SKM-1 (cell line): ENCODE data around the gene SCAND1.
A peak's percentile ranks its signal among the peaks of the same experiment; 100 is the strongest.
"Not testable (repeated sequence)": the region's sequence is repeated elsewhere in the genome, so short reads cannot be mapped to it uniquely, and the experiment has no call there.

Experiments used
- DNase-seq: peaks from one replicate; lab custom pipeline; 2025; ENCODE audit not compliant: unreplicated experiment; lab: John Stamatoyannopoulos, UW

The SCAND1 gene

GRCh38 chr20:35963878-35964277, 9.6 kb upstream of the SCAND1 start:
- no peak for DNase-seq

- DNase-seq: not testable (repeated sequence)
Measured at GRCh38 chr20:35959291-35959690, 5.0 kb upstream of the SCAND1 start.

GRCh38 chr20:35956616-35957015, 2.3 kb upstream of the SCAND1 start:
- DNase-seq: no peak

- DNase-seq: peak; percentile 55
Measured at GRCh38 chr20:35954907-35955251, 577 bp upstream of the SCAND1 start.

- DNase-seq: no peak
Measured at GRCh38 chr20:35953387-35954199, 709 bp downstream of the SCAND1 start.

- peak; percentile 43 for DNase-seq
Measured at GRCh38 chr20:35952480-35953386, 1.6 kb downstream of the SCAND1 start.

GRCh38 chr20:35952080-35952479, 2.2 kb downstream of the SCAND1 start:
- not testable (repeated sequence) for DNase-seq

- no peak for DNase-seq
Measured at GRCh38 chr20:35950093-35950492, 4.2 kb downstream of the SCAND1 start.

GRCh38 chr20:35947907-35948306, 6.4 kb downstream of the SCAND1 start:
- DNase-seq: no peak

GRCh38 chr20:35947489-35947888, 6.8 kb downstream of the SCAND1 start:
- no peak for DNase-seq

- peak; percentile 49 for DNase-seq
Measured at GRCh38 chr20:35942243-35942642, 12.1 kb downstream of the SCAND1 start.

GRCh38 chr20:35941620-35942019, 12.7 kb downstream of the SCAND1 start:
- no peak for DNase-seq

GRCh38 chr20:35939264-35939663, 15.0 kb downstream of the SCAND1 start:
- no peak for DNase-seq

GRCh38 chr20:35934050-35934449, 20.3 kb downstream of the SCAND1 start:
- DNase-seq: no peak

GRCh38 chr20:35929301-35929700, 25.0 kb downstream of the SCAND1 start:
- DNase-seq: no peak

- DNase-seq: no peak
Measured at GRCh38 chr20:35920523-35920922, 33.8 kb downstream of the SCAND1 start.

- DNase-seq: no peak
Measured at GRCh38 chr20:35918021-35918420, 36.3 kb downstream of the SCAND1 start.

- DNase-seq: peak; percentile 13
Measured at GRCh38 chr20:35917077-35917476, 37.2 kb downstream of the SCAND1 start.

- DNase-seq: no peak
Measured at GRCh38 chr20:35912881-35913280, 41.4 kb downstream of the SCAND1 start.

GRCh38 chr20:35910254-35910653, 44.0 kb downstream of the SCAND1 start:
- no peak for DNase-seq

GRCh38 chr20:35909796-35910195, 44.5 kb downstream of the SCAND1 start:
- DNase-seq: no peak

- no peak for DNase-seq
Measured at GRCh38 chr20:35909176-35909575, 45.1 kb downstream of the SCAND1 start.
